Erythroblast (primary cell): ENCODE measurements around the gene TMEM30B.

ENCODE experiments used
- GATA1 ChIP-seq: IDR thresholded peaks from 2 replicates; pipeline ENCODE4 v1.6.1; 2011; ENCODE audit warnings: low read depth, mild to moderate bottlenecking, control low read depth, low read length, moderate library complexity
- POLR2A ChIP-seq: IDR thresholded peaks from 2 replicates; pipeline ENCODE4 v1.6.1; 2011; ENCODE audit warnings: mild to moderate bottlenecking, low read length

DNA sequence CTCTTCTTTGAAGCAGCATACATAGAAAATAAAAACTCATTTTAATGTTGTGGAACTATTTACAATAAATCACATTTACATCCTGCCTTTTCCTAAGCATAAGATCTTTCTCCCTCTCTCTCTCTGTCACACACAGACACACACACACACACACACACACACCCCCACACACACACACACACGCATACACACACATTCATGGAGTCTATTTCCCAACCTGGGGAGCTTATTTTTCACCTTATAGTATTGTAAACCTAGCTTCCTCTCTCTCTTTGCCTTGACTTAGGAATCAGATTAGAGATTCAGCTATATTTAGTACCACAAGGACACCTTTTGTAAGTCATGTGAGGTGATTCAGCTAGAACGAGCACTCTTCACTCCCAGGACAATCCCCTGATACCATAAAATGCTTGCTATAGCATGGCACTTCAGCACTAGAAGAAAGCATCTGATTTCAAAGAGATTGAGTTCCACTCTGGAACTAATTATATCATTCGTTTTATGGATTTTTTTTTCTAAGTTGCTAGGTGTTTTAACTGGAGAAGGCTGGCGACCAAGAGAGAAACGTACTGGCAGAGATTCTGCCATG lies 23.6 kb downstream of the TMEM30B start:
- TF ChIP-seq POLR2A (no peak), GATA1 (no peak)
